ENCODE results near the gene MACC1.

GRCh38 chr7:20116869-20117268 lies 100.3 kb downstream of the MACC1 start:
- TF ChIP-seq EZH2 (IDR thresholded peaks at IDR 0.05; ENCODE audit: borderline replicate concordance, low read depth, low read length, severe bottlenecking) (no peak), CTCF (IDR thresholded peaks at IDR 0.05; ENCODE audit: extremely low read depth in 1 of 2, insufficient read depth in 1 of 2, low read depth in 1 of 2, low read length in 2 of 2) (no peak), POLR2A (IDR thresholded peaks at IDR 0.05; ENCODE audit: low read depth, low read length) (no peak)
